CD4-positive, alpha-beta T cell treated with Interferon gamma for 1 hour (primary cell): ENCODE results near the gene ABCA4.
"Not testable (repeated sequence)": the region's sequence is repeated elsewhere in the genome, so short reads cannot be mapped to it uniquely, and the experiment has no call there.

Experiments
- DNase-seq: peaks from one replicate; pipeline ENCODE4 v3.0.0-alpha.2; 2020

ABCA4 gene

GRCh38 chr1:93969371-93969770, 151.6 kb downstream of the ABCA4 start:
- no peak for DNase-seq

GRCh38 chr1:93967306-93967705, 153.6 kb downstream of the ABCA4 start:
- no peak for DNase-seq

- no peak for DNase-seq
Measured at GRCh38 chr1:93965888-93966287, 155.1 kb downstream of the ABCA4 start.

- no peak for DNase-seq
Measured at GRCh38 chr1:93965256-93965655, 155.7 kb downstream of the ABCA4 start.

GRCh38 chr1:93964777-93965200, 156.2 kb downstream of the ABCA4 start:
- DNase-seq, result no peak

- no peak for DNase-seq
Measured at GRCh38 chr1:93964096-93964776, 156.7 kb downstream of the ABCA4 start.

GRCh38 chr1:93963585-93963984, 157.4 kb downstream of the ABCA4 start:
- no peak for DNase-seq

- no peak for DNase-seq
Measured at GRCh38 chr1:93961906-93962305, 159.0 kb downstream of the ABCA4 start.

- DNase-seq, result no peak
Measured at GRCh38 chr1:93961443-93961842, 159.5 kb downstream of the ABCA4 start.

GRCh38 chr1:93960641-93961147, 160.3 kb downstream of the ABCA4 start:
- no peak for DNase-seq

- no peak for DNase-seq
Measured at GRCh38 chr1:93959413-93959812, 161.5 kb downstream of the ABCA4 start.

- no peak for DNase-seq
Measured at GRCh38 chr1:93958726-93959100, 162.2 kb downstream of the ABCA4 start.

- no peak for DNase-seq
Measured at GRCh38 chr1:93958032-93958725, 162.8 kb downstream of the ABCA4 start.

GRCh38 chr1:93955765-93956164, 165.2 kb downstream of the ABCA4 start:
- DNase-seq, result no peak

GRCh38 chr1:93947002-93947686, 173.8 kb downstream of the ABCA4 start:
- DNase-seq, result not testable (repeated sequence)
